ENCODE results near the gene SCLT1.

GRCh38 chr4:128858879-128859671, 234.3 kb downstream of the SCLT1 start:
- TF ChIP-seq JUNB (IDR thresholded peaks at IDR 0.05), result no peak
- TF ChIP-seq NFE2L2 (conservative IDR thresholded peaks at IDR 0.05; ENCODE audit: low read length), result no peak
- no peak for TF ChIP-seq MYC (IDR thresholded peaks at IDR 0.05; ENCODE audit: borderline replicate concordance, low read length)
- no peak for TF ChIP-seq POLR2A (IDR thresholded peaks at IDR 0.05; ENCODE audit: low read length)

Data from A549 (cell line).